Right atrium auricular region (tissue), 2 donors: ENCODE data around the gene STARD13. TPM values are rescaled to one million over a fixed set of nuclear protein-coding genes. Genes with fewer than 3 reads are reported as not detected.

Experiments
- DNase-seq: peaks from one replicate; pipeline ENCODE4 v3.0.0-alpha.2; 2019; ENCODE audit warnings: low spot score
- H3K27ac ChIP-seq, 2 donors: fragments of 200-600 bp; sonication (generic); 1 replicate in 1 of 2; 2 replicates in 1 of 2; pipeline ENCODE4 v1.5.1; 2016 to 2019
- H3K27me3 ChIP-seq, 2 donors: fragments of 200-600 bp; sonication (generic); one replicate each; pipeline versions ENCODE4 v1.5.1 to v1.6.0; 2017 to 2019
- H3K36me3 ChIP-seq: fragments of 200-600 bp; sonication (generic); one replicate; pipeline ENCODE4 v1.5.1; 2016
- H3K4me1 ChIP-seq, 2 donors: fragments of 200-600 bp; sonication (generic); one replicate each; pipeline versions ENCODE4 v1.5.1 to v1.6.0; 2017 to 2019
- H3K4me3 ChIP-seq, 2 donors: fragments of 200-600 bp; sonication (generic); 1 replicate in 1 of 2; 2 replicates in 1 of 2; pipeline ENCODE4 v1.5.1; 2017 to 2019; ENCODE audit warnings: mild to moderate bottlenecking in 1 of 2, moderate library complexity in 1 of 2
- H3K9me3 ChIP-seq, 2 donors: fragments of 200-600 bp; sonication (generic); one replicate each; pipeline ENCODE4 v1.5.1; 2019
- total RNA-seq, 2 donors: library from RNA; depleted of rRNA; stranded (reverse); fragments of >200 nt; gene quantifications; one replicate each; pipeline ENCODE4 v1.1.0, GENCODE V29; 2016
- TF ChIP-seq, protein P1 (sequence below), 2 donors: fragments of 200-600 bp; sonication (generic); IDR thresholded peaks; one replicate each; pipeline ENCODE4 v1.5.1; 2019; ENCODE audit warnings: antibody characterized with exemption in 2 of 2

Gene STARD13
- total RNA-seq, 2 donors from 2014 or later: 21.6 to 23.3 TPM

DNA sequence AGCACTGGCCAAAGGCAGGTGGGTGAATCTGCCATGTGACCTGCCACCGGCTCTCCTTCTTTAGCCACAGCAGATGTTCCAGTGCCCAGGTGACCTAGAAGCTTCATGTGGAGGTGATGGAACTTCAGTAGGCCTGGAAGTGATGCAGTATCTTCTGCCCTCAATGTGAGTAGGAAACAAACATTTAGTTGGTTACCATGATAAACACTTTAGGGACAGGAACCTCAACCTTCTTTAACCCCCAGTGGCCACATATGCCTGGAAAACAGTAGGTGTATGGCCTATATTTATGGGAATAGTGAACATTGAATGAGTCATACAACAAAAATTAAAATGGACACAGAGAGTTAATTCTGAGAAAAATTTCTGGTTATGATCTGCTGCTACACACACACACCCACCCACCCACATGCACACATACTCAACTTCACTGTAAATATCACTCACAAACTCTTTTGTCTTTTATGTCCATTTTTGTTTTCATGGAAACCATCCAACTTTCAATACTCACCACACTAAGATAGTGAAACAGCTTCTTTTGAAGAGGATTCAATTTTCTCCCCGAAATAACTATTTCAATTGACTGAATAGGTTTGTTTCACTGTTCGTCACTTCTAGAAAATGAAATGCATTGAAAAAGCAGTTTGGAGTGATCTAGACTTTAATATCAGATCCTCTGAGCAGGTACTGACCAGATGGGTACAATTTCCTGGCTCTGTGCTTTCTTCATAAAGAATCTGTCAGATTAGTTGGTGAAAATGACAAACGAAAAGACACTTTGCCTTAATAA is 97.3 kb downstream of the STARD13 start:
- TF ChIP-seq, protein P1, sequence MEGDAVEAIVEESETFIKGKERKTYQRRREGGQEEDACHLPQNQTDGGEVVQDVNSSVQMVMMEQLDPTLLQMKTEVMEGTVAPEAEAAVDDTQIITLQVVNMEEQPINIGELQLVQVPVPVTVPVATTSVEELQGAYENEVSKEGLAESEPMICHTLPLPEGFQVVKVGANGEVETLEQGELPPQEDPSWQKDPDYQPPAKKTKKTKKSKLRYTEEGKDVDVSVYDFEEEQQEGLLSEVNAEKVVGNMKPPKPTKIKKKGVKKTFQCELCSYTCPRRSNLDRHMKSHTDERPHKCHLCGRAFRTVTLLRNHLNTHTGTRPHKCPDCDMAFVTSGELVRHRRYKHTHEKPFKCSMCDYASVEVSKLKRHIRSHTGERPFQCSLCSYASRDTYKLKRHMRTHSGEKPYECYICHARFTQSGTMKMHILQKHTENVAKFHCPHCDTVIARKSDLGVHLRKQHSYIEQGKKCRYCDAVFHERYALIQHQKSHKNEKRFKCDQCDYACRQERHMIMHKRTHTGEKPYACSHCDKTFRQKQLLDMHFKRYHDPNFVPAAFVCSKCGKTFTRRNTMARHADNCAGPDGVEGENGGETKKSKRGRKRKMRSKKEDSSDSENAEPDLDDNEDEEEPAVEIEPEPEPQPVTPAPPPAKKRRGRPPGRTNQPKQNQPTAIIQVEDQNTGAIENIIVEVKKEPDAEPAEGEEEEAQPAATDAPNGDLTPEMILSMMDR (IDR thresholded peaks at IDR 0.05): no peak
- no peak for DNase-seq
- H3K4me3 ChIP-seq: no peak overlapping the region
- H3K27ac ChIP-seq: peak overlapping the region; percentile 19 to 22
- peaks cover 0 to 89% of the 10 kb centered on the region in 2 donors for H3K4me1 ChIP-seq
- H3K9me3 ChIP-seq: no peaks in the 10 kb centered on the region
- no peaks in the 10 kb centered on the region for H3K36me3 ChIP-seq
- H3K27me3 ChIP-seq: no peaks in the 10 kb centered on the region

DNA sequence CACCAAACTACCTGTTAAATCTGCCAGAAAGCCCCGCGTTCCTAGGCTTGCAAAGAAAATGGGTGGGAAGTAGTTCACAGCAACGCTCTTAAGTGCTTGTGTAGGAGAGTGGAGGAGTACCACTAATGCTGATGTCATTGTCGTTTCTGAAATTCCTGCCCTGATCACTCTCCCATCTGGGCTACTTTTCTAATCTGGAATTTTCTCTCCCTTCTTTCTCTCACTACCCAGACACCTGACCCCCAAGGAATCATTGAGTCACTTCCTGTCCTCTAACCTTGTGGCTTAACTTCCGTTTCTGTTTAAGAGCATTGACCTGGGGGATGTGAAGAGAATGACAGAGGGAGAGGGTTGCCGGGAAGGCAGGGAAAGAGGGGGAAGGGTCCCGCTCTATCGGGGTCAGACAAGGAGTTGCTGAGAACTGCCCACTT is 98.7 kb downstream of the STARD13 start:
- Histone ChIP-seq H3K4me1 (peaks cover 0 to 96% of the 10 kb centered on the region in 2 donors), H3K27me3 (no peaks in the 10 kb centered on the region), H3K4me3 (no peak overlapping the region), H3K36me3 (no peaks in the 10 kb centered on the region), H3K27ac (peak overlapping the region; percentile 53 to 56), H3K9me3 (no peaks in the 10 kb centered on the region)
- DNase-seq: no peak
- TF ChIP-seq, protein P1 (IDR thresholded peaks at IDR 0.05): no peak

DNA sequence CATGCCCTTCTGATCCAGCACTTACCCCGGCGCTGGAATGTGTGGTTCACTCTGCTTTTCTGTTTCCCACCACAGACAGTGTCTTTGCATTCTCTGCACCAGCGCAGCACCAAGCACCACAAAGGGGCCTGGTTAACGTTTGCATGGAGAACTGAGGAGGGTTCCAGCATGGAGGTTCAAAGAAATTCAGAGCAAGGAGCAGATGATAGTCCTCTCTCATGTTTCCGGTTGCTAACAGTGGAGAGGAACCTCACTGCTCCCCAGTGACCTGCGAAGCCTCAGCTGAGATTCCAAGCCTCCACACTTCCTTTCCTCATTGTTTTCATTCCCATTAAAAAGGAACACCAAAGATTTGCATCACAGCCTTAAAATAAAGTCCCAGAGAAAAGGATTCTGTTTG is 99.7 kb downstream of the STARD13 start:
- TF ChIP-seq, protein P1 (IDR thresholded peaks at IDR 0.05): no peak
- peaks cover 0 to 96% of the 10 kb centered on the region in 2 donors for H3K4me1 ChIP-seq
- no peaks in the 10 kb centered on the region for H3K9me3 ChIP-seq
- peak overlapping the region; percentile 53 to 56 for H3K27ac ChIP-seq
- no peak for DNase-seq
- no peak overlapping the region for H3K4me3 ChIP-seq
- H3K36me3 ChIP-seq: no peaks in the 10 kb centered on the region
- H3K27me3 ChIP-seq: no peaks in the 10 kb centered on the region

DNA sequence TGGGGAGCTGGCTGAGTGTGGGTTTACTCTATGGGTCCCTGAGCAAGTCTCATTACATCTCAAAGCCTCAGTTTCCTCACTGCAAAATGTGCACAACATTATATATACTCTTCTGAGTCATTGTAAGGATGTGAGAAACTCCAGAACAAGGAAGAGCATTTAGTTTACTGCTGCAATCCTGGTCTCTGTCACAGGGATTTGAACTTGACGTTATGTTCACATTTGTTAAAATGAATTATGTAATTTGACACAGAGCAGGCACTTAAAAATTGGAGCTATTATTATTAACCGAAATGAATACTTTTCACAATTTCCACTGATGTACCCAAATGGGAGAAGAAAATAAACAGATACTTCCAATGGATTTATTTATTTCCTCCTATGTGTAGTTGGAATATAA is 101.0 kb downstream of the STARD13 start:
- H3K4me1 ChIP-seq: peaks cover 0 to 99% of the 10 kb centered on the region in 2 donors
- H3K27me3 ChIP-seq: no peaks in the 10 kb centered on the region
- H3K4me3 ChIP-seq: no peak overlapping the region
- TF ChIP-seq, protein P1 (IDR thresholded peaks at IDR 0.05): no peak
- H3K36me3 ChIP-seq: no peaks in the 10 kb centered on the region
- H3K9me3 ChIP-seq: no peaks in the 10 kb centered on the region
- H3K27ac ChIP-seq: peak overlapping the region; percentile 24 to 25
- DNase-seq: no peak

DNA sequence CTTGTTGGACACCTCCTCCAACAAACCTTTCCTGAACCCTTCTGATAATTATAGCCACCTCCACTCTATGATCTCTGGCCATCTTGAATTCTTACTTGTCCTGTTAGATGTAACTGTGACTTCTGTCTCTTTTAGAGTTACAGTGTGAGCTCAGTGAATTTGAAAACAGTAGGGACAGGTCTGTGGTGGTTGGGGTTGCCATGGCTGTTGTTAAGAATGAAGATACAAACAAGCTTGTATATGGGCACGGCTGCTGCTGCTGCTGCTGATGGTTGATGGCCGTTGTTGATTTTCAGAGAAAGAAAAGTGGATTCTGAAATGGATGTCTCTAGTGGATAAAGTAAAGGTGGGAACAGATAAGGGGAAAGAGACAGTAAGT is 101.5 kb downstream of the STARD13 start:
- H3K27me3 ChIP-seq: no peaks in the 10 kb centered on the region
- no peak for DNase-seq
- H3K27ac ChIP-seq: peak overlapping the region; percentile 24 to 25
- H3K36me3 ChIP-seq: no peaks in the 10 kb centered on the region
- no peak overlapping the region for H3K4me3 ChIP-seq
- H3K4me1 ChIP-seq: peaks cover 0 to 99% of the 10 kb centered on the region in 2 donors
- no peaks in the 10 kb centered on the region for H3K9me3 ChIP-seq
- TF ChIP-seq, protein P1 (IDR thresholded peaks at IDR 0.05): no peak
